CD14-positive monocyte (primary cell): ENCODE measurements around the gene BSDC1. TPM values are rescaled to one million over a fixed set of nuclear protein-coding genes. Genes with fewer than 3 reads are reported as not detected.

ENCODE experiments used
- DNase-seq, 3 donors: peaks; one replicate each; pipeline ENCODE4 v3.0.0-alpha.2; 2011 to 2022
- H2AFZ ChIP-seq: 2 replicates; pipeline ENCODE4 v1.6.0; 2012; ENCODE audit warnings: mild to moderate bottlenecking, low read depth, low read length, inconsistent platforms; ENCODE audit not compliant: insufficient read depth, poor library complexity, severe bottlenecking
- H3K27ac ChIP-seq, 2 donors: 1 replicate in 1 of 2; 2 replicates in 1 of 2; pipeline ENCODE4 v1.5.1; 2012 to 2013; ENCODE audit warnings: low read length in 2 of 2, control low read depth in 1 of 2, inconsistent platforms in 1 of 2, low read depth in 1 of 2, mild to moderate bottlenecking in 1 of 2
- H3K27me3 ChIP-seq, 2 donors: one replicate each; pipeline versions ENCODE4 v1.6.0 to v1.6.1; 2011 to 2013; ENCODE audit warnings: low read length in 2 of 2; ENCODE audit not compliant: control insufficient read depth in 2 of 2, insufficient read depth in 2 of 2
- H3K36me3 ChIP-seq, 2 donors: replicated peaks in 1 of 2; 1 replicate in 1 of 2; 2 replicates in 1 of 2; pipeline versions ENCODE4 v1.5.1 to v1.6.1; 2012 to 2013; ENCODE audit warnings: low read length in 2 of 2, control low read depth in 1 of 2, inconsistent platforms in 1 of 2, mild to moderate bottlenecking in 1 of 2; ENCODE audit not compliant: insufficient read depth in 2 of 2, control insufficient read depth in 1 of 2
- H3K4me1 ChIP-seq, 2 donors: 1 replicate in 1 of 2; 2 replicates in 1 of 2; pipeline versions ENCODE4 v1.5.1 to v1.6.1; 2012 to 2013; ENCODE audit warnings: low read length in 2 of 2, control low read depth in 1 of 2, inconsistent platforms in 1 of 2, mild to moderate bottlenecking in 1 of 2, moderate library complexity in 1 of 2; ENCODE audit not compliant: insufficient read depth in 2 of 2, control insufficient read depth in 1 of 2
- H3K4me2 ChIP-seq: replicated peaks from 2 replicates; pipeline ENCODE3; 2012; ENCODE audit warnings: low read length, moderate library complexity, mild to moderate bottlenecking; ENCODE audit not compliant: poor library complexity, severe bottlenecking; ENCODE audit errors: extremely low read depth
- H3K4me3 ChIP-seq, 3 experiments: fragments of 200-600 bp in 1 of 3; sonication (generic) in 1 of 3; replicated peaks in 1 of 3; 1 replicate in 2 of 3; 2 replicates in 1 of 3; pipeline ENCODE4 v1.5.1; 2011 to 2013; ENCODE audit warnings: low read length in 3 of 3, mild to moderate bottlenecking in 3 of 3, control low read depth in 2 of 3, low read depth in 2 of 3, inconsistent platforms in 1 of 3, moderate library complexity in 1 of 3
- H3K79me2 ChIP-seq: 2 replicates; pipeline ENCODE4 v1.6.0; 2012; ENCODE audit warnings: mild to moderate bottlenecking, control low read depth, inconsistent platforms, low read length, moderate library complexity; ENCODE audit not compliant: insufficient read depth
- H3K9ac ChIP-seq: 2 replicates; pipeline ENCODE4 v1.6.0; 2017; ENCODE audit warnings: low read length, mild to moderate bottlenecking; ENCODE audit not compliant: insufficient read depth, poor library complexity, severe bottlenecking
- H3K9me3 ChIP-seq, 2 donors: replicated peaks in 1 of 2; 1 replicate in 1 of 2; 2 replicates in 1 of 2; pipeline versions ENCODE4 v1.5.1 to v1.6.1; 2012 to 2013; ENCODE audit warnings: low read length in 2 of 2, control low read depth in 1 of 2; ENCODE audit not compliant: control insufficient read depth in 1 of 2, insufficient read depth in 1 of 2
- H4K20me1 ChIP-seq: 2 replicates; pipeline ENCODE4 v1.6.0; 2012; ENCODE audit warnings: mild to moderate bottlenecking, low read length, control low read depth, moderate library complexity; ENCODE audit not compliant: insufficient read depth
- H3K27ac Mint-ChIP-seq, 7 donors: one replicate each; pipeline ENCODE4 v1.8.0; 2020; ENCODE audit warnings: mild to moderate bottlenecking in 7 of 7, mixed read lengths in 7 of 7, moderate library complexity in 6 of 7, inconsistent platforms in 2 of 7
- H3K27me3 Mint-ChIP-seq, 3 donors: one replicate each; pipeline ENCODE4 v1.8.0; 2021 to 2022; ENCODE audit warnings: low read depth in 3 of 3, mild to moderate bottlenecking in 3 of 3, mixed read lengths in 3 of 3, moderate library complexity in 3 of 3, inconsistent platforms in 1 of 3
- H3K36me3 Mint-ChIP-seq, 2 donors: one replicate each; pipeline ENCODE4 v1.8.0; 2020; ENCODE audit warnings: mixed read lengths in 2 of 2, inconsistent platforms in 1 of 2, mild to moderate bottlenecking in 1 of 2
- H3K4me1 Mint-ChIP-seq: one replicate; pipeline ENCODE4 v1.8.0; 2020; ENCODE audit warnings: mild to moderate bottlenecking, mixed read lengths
- H3K4me3 Mint-ChIP-seq, 2 donors: one replicate each; pipeline ENCODE4 v1.8.0; 2020; ENCODE audit warnings: mild to moderate bottlenecking in 2 of 2, mixed read lengths in 2 of 2, moderate library complexity in 1 of 2
- H3K9me3 Mint-ChIP-seq, 7 donors: one replicate each; pipeline ENCODE4 v1.8.0; 2020 to 2022; ENCODE audit warnings: mixed read lengths in 7 of 7, mild to moderate bottlenecking in 6 of 7, moderate library complexity in 6 of 7, inconsistent platforms in 2 of 7
- WGBS: methylation state at CpG from one replicate; pipeline ENCODE4 v1.1.5; 2013; ENCODE audit warnings: missing lambda C conversion rate; ENCODE audit not compliant: insufficient coverage; 5-methylcytosine and 5-hydroxymethylcytosine counted together
- intact Hi-C, 2 donors: fragments of 100-400 bp; cut with micrococcal nuclease; formaldehyde crosslinking; loops; one replicate each; pipeline versions ENCODE4 v1.15.0 to v1.15.1; 2023
- polyA plus RNA-seq, 3 donors: library from polyadenylated mRNA; depleted of rRNA in 1 of 3; unstranded in 2 of 3; stranded (reverse) in 1 of 3; fragments of 300-500 nt in 2 of 3; fragments of >200 nt in 1 of 3; fragmentation: Illumina TruSeq in 2 of 3; gene quantifications; 1 replicate in 2 of 3; 2 replicates in 1 of 3; pipeline ENCODE4 v1.2.3, GENCODE V29; 2012 to 2021
- TF ChIP-seq, protein P1 (sequence below): fragments of 200-600 bp; IDR thresholded peaks from one replicate; pipeline ENCODE4 v1.8.0; 2022; ENCODE audit warnings: antibody characterized with exemption, mild to moderate bottlenecking

BSDC1 gene
- polyA plus RNA-seq, 3 donors, result 19.0 to 42.4 (median 23.7) TPM

DNA sequence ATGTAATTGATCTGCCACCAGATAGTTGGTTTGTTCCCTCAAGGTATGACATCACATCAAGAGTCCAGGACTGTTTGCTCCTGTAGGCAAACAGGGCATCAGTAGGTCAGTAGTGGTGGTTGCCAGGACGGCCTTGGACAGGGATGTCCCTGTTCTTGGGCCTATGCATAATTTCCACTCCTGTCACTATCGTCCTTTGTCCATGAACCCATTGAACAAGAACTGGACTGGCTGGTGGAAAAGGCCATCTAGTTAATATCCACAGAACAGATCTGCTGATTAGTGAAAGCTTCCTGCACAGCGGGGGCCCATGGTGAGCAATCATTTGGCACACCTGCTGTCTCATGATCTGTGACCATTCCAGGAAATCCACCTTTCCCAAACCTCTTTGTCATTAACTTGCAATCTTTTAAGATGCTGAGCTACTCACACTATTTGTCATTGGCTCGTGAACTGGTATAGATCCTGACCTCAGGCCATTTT is 12.4 kb upstream of the BSDC1 start:
- Mint-ChIP-seq H3K36me3 (no peaks in the 10 kb centered on the region), H3K4me1 (no peaks in the 10 kb centered on the region), H3K9me3 (no peaks in the 10 kb centered on the region), H3K4me3 (no peak overlapping the region), H3K27me3 (peaks cover 2 to 5% (median 2%) of the 10 kb centered on the region in 3 donors), H3K27ac (no peak overlapping the region)
- Histone ChIP-seq H4K20me1 (no peaks in the 10 kb centered on the region), H3K27ac (no peak overlapping the region), H3K36me3 (no peaks in the 10 kb centered on the region), H3K9ac (no peak overlapping the region), H3K79me2 (no peaks in the 10 kb centered on the region), H3K27me3 (peaks cover 4 to 6% of the 10 kb centered on the region in 2 donors), H2AFZ (no peak overlapping the region), H3K4me1 (no peaks in the 10 kb centered on the region), H3K9me3 (no peaks in the 10 kb centered on the region), H3K4me2 (no peak overlapping the region), H3K4me3 (no peak overlapping the region)
- intact Hi-C loops, result no loop called here
- TF ChIP-seq, protein P1, sequence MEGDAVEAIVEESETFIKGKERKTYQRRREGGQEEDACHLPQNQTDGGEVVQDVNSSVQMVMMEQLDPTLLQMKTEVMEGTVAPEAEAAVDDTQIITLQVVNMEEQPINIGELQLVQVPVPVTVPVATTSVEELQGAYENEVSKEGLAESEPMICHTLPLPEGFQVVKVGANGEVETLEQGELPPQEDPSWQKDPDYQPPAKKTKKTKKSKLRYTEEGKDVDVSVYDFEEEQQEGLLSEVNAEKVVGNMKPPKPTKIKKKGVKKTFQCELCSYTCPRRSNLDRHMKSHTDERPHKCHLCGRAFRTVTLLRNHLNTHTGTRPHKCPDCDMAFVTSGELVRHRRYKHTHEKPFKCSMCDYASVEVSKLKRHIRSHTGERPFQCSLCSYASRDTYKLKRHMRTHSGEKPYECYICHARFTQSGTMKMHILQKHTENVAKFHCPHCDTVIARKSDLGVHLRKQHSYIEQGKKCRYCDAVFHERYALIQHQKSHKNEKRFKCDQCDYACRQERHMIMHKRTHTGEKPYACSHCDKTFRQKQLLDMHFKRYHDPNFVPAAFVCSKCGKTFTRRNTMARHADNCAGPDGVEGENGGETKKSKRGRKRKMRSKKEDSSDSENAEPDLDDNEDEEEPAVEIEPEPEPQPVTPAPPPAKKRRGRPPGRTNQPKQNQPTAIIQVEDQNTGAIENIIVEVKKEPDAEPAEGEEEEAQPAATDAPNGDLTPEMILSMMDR, result no peak
- no peak for DNase-seq
- 97% methylated on average over 2 of the region's 4 CpGs for WGBS

- Histone ChIP-seq H3K36me3 (no peaks in the 10 kb centered on the region), H3K27me3 (no peaks in the 10 kb centered on the region), H3K4me2 (no peak overlapping the region), H3K79me2 (no peaks in the 10 kb centered on the region), H3K9ac (no peak overlapping the region), H3K27ac (no peak overlapping the region), H3K9me3 (no peaks in the 10 kb centered on the region), H3K4me3 (no peak overlapping the region), H3K4me1 (peaks cover 0 to 2% of the 10 kb centered on the region in 2 donors), H2AFZ (no peak overlapping the region), H4K20me1 (no peaks in the 10 kb centered on the region)
- Mint-ChIP-seq H3K27ac (no peak overlapping the region), H3K4me1 (peaks cover 2% of the 10 kb centered on the region), H3K9me3 (no peaks in the 10 kb centered on the region), H3K4me3 (no peak overlapping the region), H3K36me3 (no peaks in the 10 kb centered on the region), H3K27me3 (peaks cover 2 to 5% (median 2%) of the 10 kb centered on the region in 3 donors)
- TF ChIP-seq, protein P1, result no peak
- no peak for DNase-seq
- intact Hi-C loops, result no loop called here
- WGBS, result 83% methylated on average over 1 of the region's 4 CpGs
Measured at GRCh38 chr1:32405672-32406467, 11.6 kb upstream of the BSDC1 start.
